Activated CD4-positive, alpha-beta T cell treated with anti-CD3 and anti-CD28 coated beads for 24 hours (primary cell): ENCODE measurements around the gene BLCAP.
A peak's percentile ranks its signal among the peaks of the same experiment; 100 is the strongest.
"Not testable (repeated sequence)": the region's sequence is repeated elsewhere in the genome, so short reads cannot be mapped to it uniquely, and the experiment has no call there.

Experiments used
- DNase-seq, 2 donors: peaks; one replicate each; pipeline ENCODE4 v3.0.0-alpha.2; 2020; ENCODE audit warnings: low read depth in 2 of 2

BLCAP gene

GRCh38 chr20:37558306-37558705 is 30.6 kb upstream of the BLCAP start:
- no peak for DNase-seq

- DNase-seq, result no peak
Observed at GRCh38 chr20:37556538-37556937, 28.9 kb upstream of the BLCAP start.

GRCh38 chr20:37554721-37555298 is 27.1 kb upstream of the BLCAP start:
- DNase-seq, result not testable (repeated sequence)

GRCh38 chr20:37552415-37552814 is 24.7 kb upstream of the BLCAP start:
- DNase-seq, result no peak

- DNase-seq, result not testable (repeated sequence)
Observed at GRCh38 chr20:37551660-37552059, 24.0 kb upstream of the BLCAP start.

- DNase-seq, result not testable (repeated sequence)
Observed at GRCh38 chr20:37550101-37550920, 22.6 kb upstream of the BLCAP start.

GRCh38 chr20:37547912-37548311 is 20.2 kb upstream of the BLCAP start:
- DNase-seq, result no peak

GRCh38 chr20:37545516-37545915 is 17.8 kb upstream of the BLCAP start:
- no peak for DNase-seq

GRCh38 chr20:37544386-37544785 is 16.7 kb upstream of the BLCAP start:
- DNase-seq, result no peak

GRCh38 chr20:37543828-37544227 is 16.2 kb upstream of the BLCAP start:
- DNase-seq, result no peak

GRCh38 chr20:37542281-37542680 is 14.6 kb upstream of the BLCAP start:
- DNase-seq, result no peak

GRCh38 chr20:37541326-37541725 is 13.7 kb upstream of the BLCAP start:
- no peak for DNase-seq

- DNase-seq, result not testable (repeated sequence)
Observed at GRCh38 chr20:37540838-37541237, 13.2 kb upstream of the BLCAP start.

GRCh38 chr20:37540001-37540400 is 12.3 kb upstream of the BLCAP start:
- DNase-seq, result no peak

GRCh38 chr20:37539424-37539823 is 11.7 kb upstream of the BLCAP start:
- no peak for DNase-seq

GRCh38 chr20:37538003-37538402 is 10.3 kb upstream of the BLCAP start:
- DNase-seq, result no peak

GRCh38 chr20:37537505-37537904 is 9.8 kb upstream of the BLCAP start:
- no peak for DNase-seq

- no peak for DNase-seq
Observed at GRCh38 chr20:37535443-37536132, 7.9 kb upstream of the BLCAP start.

- peak in 1 of 2 donors; percentile 56 for DNase-seq
Observed at GRCh38 chr20:37534401-37535157, 6.9 kb upstream of the BLCAP start.

GRCh38 chr20:37533154-37533715 is 5.6 kb upstream of the BLCAP start:
- DNase-seq, result no peak

- DNase-seq, result no peak
Observed at GRCh38 chr20:37531856-37532255, 4.2 kb upstream of the BLCAP start.

- DNase-seq, result no peak
Observed at GRCh38 chr20:37530696-37531095, 3.0 kb upstream of the BLCAP start.
